ENCODE results near the gene PTGFRN. TPM values are rescaled to one million over a fixed set of nuclear protein-coding genes. Genes with fewer than 3 reads are reported as not detected.

The PTGFRN gene
- total and polyA plus RNA-seq, 2 of the 4 experiments (the other 2 are of a cell fraction): 0.90 to 1.1 TPM

DNA sequence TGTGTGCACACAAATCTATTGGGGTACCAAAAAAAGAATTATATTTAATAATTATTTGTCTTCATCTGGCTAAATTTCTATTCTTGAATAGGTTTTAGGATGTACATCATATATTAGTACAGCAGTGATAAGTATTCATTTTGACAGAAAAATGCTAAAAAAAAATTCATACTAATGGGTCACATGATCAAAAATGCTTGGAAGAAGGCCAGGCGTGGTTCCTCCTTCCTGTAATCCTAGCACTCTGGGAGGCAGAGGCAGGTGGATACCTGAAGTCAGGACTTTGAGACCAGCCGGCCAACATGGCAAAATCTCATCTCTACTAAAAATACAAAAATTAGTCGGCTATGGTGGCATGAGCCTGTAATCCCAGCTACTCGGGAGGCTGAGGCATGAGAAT, 26.9 kb upstream of the PTGFRN start:
- Histone ChIP-seq H3K4ac (ENCODE audit: low read depth, low read length) (no peak overlapping the region), H2BK5ac (ENCODE audit: low read depth, low read length, poor library complexity, severe bottlenecking) (no peak overlapping the region)
- no TSS peak for BruUV-seq (replicated peaks)

More for the DNA sequence above, 26.9 kb upstream of the PTGFRN start:
- Histone ChIP-seq H3K56ac (ENCODE audit: extremely low read depth, insufficient read depth, low read length) (no peak overlapping the region), H4K8ac (ENCODE audit: low read depth in 2 of 2, low read length in 2 of 2) (no peak overlapping the region), H3K9ac (ENCODE audit: low read depth, low read length) (no peak overlapping the region), H2BK15ac (ENCODE audit: low read depth, low read length) (no peak overlapping the region), H3K9me1 (ENCODE audit: insufficient read depth, low read length) (no peaks in the 10 kb centered on the region), H3K79me1 (ENCODE audit: low read depth in 1 of 2, low read length in 2 of 2) (no peaks in the 10 kb centered on the region), H3K27ac (ENCODE audit: insufficient read depth, low read length) (no peak overlapping the region), H2BK20ac (ENCODE audit: low read depth, low read length) (no peak overlapping the region), H3K4me1 (ENCODE audit: control insufficient read depth, insufficient read depth, low read length) (peaks cover 8% of the 10 kb centered on the region), H2AK5ac (ENCODE audit: low read depth, low read length) (no peak overlapping the region), H3K18ac (ENCODE audit: low read depth, low read length) (no peak overlapping the region), H4K20me1 (ENCODE audit: insufficient read depth, low read length) (no peaks in the 10 kb centered on the region), H2BK120ac (ENCODE audit: low read depth, low read length) (no peak overlapping the region), H3K4me2 (ENCODE audit: low read depth, low read length) (no peak overlapping the region), H3K27me3 (ENCODE audit: control insufficient read depth, insufficient read depth, low read length) (no peaks in the 10 kb centered on the region), H3K9me3 (ENCODE audit: control insufficient read depth, insufficient read depth, low read length) (no peaks in the 10 kb centered on the region), H3K36me3 (ENCODE audit: control insufficient read depth, insufficient read depth, low read length) (no peaks in the 10 kb centered on the region), H3K23ac (ENCODE audit: low read depth, low read length) (no peak overlapping the region), H4K5ac (ENCODE audit: low read depth, low read length) (no peak overlapping the region), H4K91ac (ENCODE audit: insufficient read depth, low read depth, low read length) (no peak overlapping the region), H3K14ac (replicated peaks; ENCODE audit: low read depth, low read length) (no peak overlapping the region), H2AFZ (replicated peaks; ENCODE audit: low read length, poor library complexity) (no peak overlapping the region), H3K4me3 (ENCODE audit: insufficient read depth, low read depth, low read length) (no peak overlapping the region), H2AK9ac (replicated peaks; ENCODE audit: low read depth, low read length, poor library complexity) (no peak overlapping the region)
- dilution Hi-C loops (cut with HindIII; ENCODE audit: low sequenced_read_pairs, unreplicated experiment) (no loop called here), intact Hi-C loops (cut with micrococcal nuclease) (no loop called here), in situ Hi-C loops (cut with MboI; ENCODE audit: low sequenced_read_pairs) (no loop called here)
- POLR2A ChIA-PET (ENCODE audit: unreplicated experiment): no interaction called here
- CTCF ChIA-PET: no interaction called here
- 90% methylated on average over 2 of the region's 4 CpGs; no CpG with 5 or more reads in 1 of the 2 experiments for WGBS, 2 experiments (ENCODE audit: extremely low coverage in 2 of 2, insufficient read length in 1 of 2)
- no peak for DNase-seq
- no peak for ATAC-seq (ENCODE audit: low read depth)
- TF ChIP-seq MAZ (IDR thresholded peaks at IDR 0.05; ENCODE audit: borderline replicate concordance, low read depth, low read length) (no peak), RCOR1 (IDR thresholded peaks at IDR 0.05; ENCODE audit: insufficient replicate concordance, low read length) (no peak), CHD1 (IDR thresholded peaks at IDR 0.05; ENCODE audit: low read depth, low read length) (no peak), POLR2A (IDR thresholded peaks at IDR 0.05; ENCODE audit: low read depth, low read length) (no peak), RFX5 (IDR thresholded peaks at IDR 0.05; ENCODE audit: low read depth, low read length) (no peak), MXI1 (IDR thresholded peaks at IDR 0.05; ENCODE audit: borderline replicate concordance, low read depth, low read length) (no peak), SMC3 (IDR thresholded peaks at IDR 0.05; ENCODE audit: low read depth, low read length) (no peak), BHLHE40 (IDR thresholded peaks at IDR 0.05; ENCODE audit: low read depth, low read length) (no peak), USF2 (IDR thresholded peaks at IDR 0.05; ENCODE audit: low read depth, low read length) (no peak)
- TF ChIP-seq, protein P1, sequence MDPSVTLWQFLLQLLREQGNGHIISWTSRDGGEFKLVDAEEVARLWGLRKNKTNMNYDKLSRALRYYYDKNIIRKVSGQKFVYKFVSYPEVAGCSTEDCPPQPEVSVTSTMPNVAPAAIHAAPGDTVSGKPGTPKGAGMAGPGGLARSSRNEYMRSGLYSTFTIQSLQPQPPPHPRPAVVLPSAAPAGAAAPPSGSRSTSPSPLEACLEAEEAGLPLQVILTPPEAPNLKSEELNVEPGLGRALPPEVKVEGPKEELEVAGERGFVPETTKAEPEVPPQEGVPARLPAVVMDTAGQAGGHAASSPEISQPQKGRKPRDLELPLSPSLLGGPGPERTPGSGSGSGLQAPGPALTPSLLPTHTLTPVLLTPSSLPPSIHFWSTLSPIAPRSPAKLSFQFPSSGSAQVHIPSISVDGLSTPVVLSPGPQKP (IDR thresholded peaks at IDR 0.05; ENCODE audit: borderline replicate concordance, low read depth, low read length): no peak
